ENCODE results near the gene IFIT3. TPM values are rescaled to one million over a fixed set of nuclear protein-coding genes. Genes with fewer than 3 reads are reported as not detected.
A peak's percentile ranks its signal among the peaks of the same experiment; 100 is the strongest.
"Not testable (repeated sequence)": the region's sequence is repeated elsewhere in the genome, so short reads cannot be mapped to it uniquely, and the experiment has no call there.

The IFIT3 gene
- total RNA-seq, 1 experiment from 2014 or later, result 45.2 TPM

DNA sequence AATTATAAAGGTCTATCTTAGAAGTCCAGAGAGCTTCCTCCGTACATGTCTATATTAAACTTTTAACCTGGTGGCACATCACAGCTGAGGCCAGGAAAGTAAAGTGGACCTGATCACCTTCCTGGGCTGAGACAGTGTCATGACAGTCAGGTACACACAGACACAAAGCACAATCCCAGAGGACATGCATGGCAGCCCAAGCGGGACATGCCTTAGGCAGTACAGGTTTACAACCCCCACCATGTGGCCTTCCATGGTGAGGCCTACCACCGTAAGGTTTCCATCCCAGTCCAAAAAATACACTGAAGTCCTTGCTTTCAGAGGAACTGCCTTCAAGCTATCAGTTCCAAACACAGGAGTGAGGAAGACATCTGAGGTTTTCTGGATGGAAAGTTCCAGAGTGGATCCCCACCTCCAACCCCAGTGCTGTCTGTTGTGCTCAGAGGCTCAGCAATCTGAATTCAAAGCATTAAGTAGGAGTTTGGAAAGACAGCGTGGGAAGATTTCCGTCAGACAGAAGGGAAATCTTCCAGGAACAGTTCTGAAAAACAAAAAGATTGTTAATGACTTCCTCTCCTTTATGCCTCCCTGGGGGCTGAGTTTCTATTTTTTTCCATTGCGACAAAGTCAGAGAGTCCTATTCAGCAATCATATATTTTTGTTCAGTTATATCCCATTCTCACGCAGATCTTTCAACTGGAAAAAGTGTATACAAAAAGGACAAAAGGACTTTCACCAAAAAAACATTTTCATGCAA, 20.1 kb downstream of the IFIT3 start:
- BruUV-seq (replicated peaks), result no TSS peak
- TF ChIP-seq, protein P1, sequence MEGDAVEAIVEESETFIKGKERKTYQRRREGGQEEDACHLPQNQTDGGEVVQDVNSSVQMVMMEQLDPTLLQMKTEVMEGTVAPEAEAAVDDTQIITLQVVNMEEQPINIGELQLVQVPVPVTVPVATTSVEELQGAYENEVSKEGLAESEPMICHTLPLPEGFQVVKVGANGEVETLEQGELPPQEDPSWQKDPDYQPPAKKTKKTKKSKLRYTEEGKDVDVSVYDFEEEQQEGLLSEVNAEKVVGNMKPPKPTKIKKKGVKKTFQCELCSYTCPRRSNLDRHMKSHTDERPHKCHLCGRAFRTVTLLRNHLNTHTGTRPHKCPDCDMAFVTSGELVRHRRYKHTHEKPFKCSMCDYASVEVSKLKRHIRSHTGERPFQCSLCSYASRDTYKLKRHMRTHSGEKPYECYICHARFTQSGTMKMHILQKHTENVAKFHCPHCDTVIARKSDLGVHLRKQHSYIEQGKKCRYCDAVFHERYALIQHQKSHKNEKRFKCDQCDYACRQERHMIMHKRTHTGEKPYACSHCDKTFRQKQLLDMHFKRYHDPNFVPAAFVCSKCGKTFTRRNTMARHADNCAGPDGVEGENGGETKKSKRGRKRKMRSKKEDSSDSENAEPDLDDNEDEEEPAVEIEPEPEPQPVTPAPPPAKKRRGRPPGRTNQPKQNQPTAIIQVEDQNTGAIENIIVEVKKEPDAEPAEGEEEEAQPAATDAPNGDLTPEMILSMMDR (IDR thresholded peaks at IDR 0.05; ENCODE audit: unreplicated experiment), result no peak
- H3K27ac Mint-ChIP-seq (ENCODE audit: unreplicated experiment), result no peak overlapping the region
- peaks cover 64% of the 10 kb centered on the region for H3K4me1 Mint-ChIP-seq (ENCODE audit: low read depth, unreplicated experiment)
- intact Hi-C loops (cut with micrococcal nuclease; ENCODE audit: unreplicated experiment), result no loop called here
- peaks cover 20% of the 10 kb centered on the region for H3K36me3 Mint-ChIP-seq (ENCODE audit: insufficient read depth, unreplicated experiment)
- no peaks in the 10 kb centered on the region for H3K27me3 Mint-ChIP-seq (ENCODE audit: unreplicated experiment)
- no peak overlapping the region for H3K4me3 Mint-ChIP-seq (ENCODE audit: low read depth, unreplicated experiment)
- DNase-seq, result no peak
- CTCF ChIA-PET, result no interaction called here
- H3K9me3 Mint-ChIP-seq (ENCODE audit: low read depth, unreplicated experiment), result no peaks in the 10 kb centered on the region

DNA sequence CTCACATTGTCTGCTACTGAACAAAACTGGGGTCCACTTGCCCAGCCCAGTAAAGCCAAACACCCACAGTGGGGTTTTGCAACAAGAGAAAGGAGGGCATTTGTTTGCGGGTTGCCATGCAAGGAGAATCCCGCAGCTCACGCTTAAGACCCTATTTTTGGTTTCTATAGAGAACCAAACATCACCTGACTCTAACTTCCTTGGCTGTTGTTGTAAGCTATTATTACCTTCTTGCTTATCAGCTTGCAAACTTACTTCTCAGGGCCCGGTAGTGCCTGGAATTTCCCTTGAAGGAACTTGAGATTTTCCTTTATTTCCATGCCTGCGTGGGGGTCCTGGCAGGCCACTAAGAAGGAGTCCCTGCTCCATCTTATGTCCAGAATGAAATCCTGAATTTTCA, 20.7 kb downstream of the IFIT3 start:
- no peak for DNase-seq
- CTCF ChIA-PET, result no interaction called here
- H3K36me3 Mint-ChIP-seq (ENCODE audit: insufficient read depth, unreplicated experiment), result peaks cover 20% of the 10 kb centered on the region
- H3K4me1 Mint-ChIP-seq (ENCODE audit: low read depth, unreplicated experiment), result peaks cover 61% of the 10 kb centered on the region
- no peaks in the 10 kb centered on the region for H3K27me3 Mint-ChIP-seq (ENCODE audit: unreplicated experiment)
- BruUV-seq (replicated peaks), result no TSS peak
- H3K27ac Mint-ChIP-seq (ENCODE audit: unreplicated experiment), result no peak overlapping the region
- TF ChIP-seq, protein P1 (IDR thresholded peaks at IDR 0.05; ENCODE audit: unreplicated experiment), result no peak
- H3K9me3 Mint-ChIP-seq (ENCODE audit: low read depth, unreplicated experiment), result no peaks in the 10 kb centered on the region
- intact Hi-C loops (cut with micrococcal nuclease; ENCODE audit: unreplicated experiment), result no loop called here
- no peak overlapping the region for H3K4me3 Mint-ChIP-seq (ENCODE audit: low read depth, unreplicated experiment)

GRCh38 chr10:89348975-89349374, 21.2 kb downstream of the IFIT3 start:
- Mint-ChIP-seq H3K27ac (ENCODE audit: unreplicated experiment) (no peak overlapping the region), H3K4me1 (ENCODE audit: low read depth, unreplicated experiment) (peaks cover 64% of the 10 kb centered on the region), H3K36me3 (ENCODE audit: insufficient read depth, unreplicated experiment) (peaks cover 20% of the 10 kb centered on the region), H3K27me3 (ENCODE audit: unreplicated experiment) (no peaks in the 10 kb centered on the region), H3K4me3 (ENCODE audit: low read depth, unreplicated experiment) (no peak overlapping the region), H3K9me3 (ENCODE audit: low read depth, unreplicated experiment) (peaks cover under 1% of the 10 kb centered on the region)
- intact Hi-C loops (cut with micrococcal nuclease; ENCODE audit: unreplicated experiment), result no loop called here
- TF ChIP-seq, protein P1 (IDR thresholded peaks at IDR 0.05; ENCODE audit: unreplicated experiment), result no peak
- BruUV-seq (replicated peaks), result no TSS peak
- DNase-seq, result no peak
- CTCF ChIA-PET, result no interaction called here

DNA sequence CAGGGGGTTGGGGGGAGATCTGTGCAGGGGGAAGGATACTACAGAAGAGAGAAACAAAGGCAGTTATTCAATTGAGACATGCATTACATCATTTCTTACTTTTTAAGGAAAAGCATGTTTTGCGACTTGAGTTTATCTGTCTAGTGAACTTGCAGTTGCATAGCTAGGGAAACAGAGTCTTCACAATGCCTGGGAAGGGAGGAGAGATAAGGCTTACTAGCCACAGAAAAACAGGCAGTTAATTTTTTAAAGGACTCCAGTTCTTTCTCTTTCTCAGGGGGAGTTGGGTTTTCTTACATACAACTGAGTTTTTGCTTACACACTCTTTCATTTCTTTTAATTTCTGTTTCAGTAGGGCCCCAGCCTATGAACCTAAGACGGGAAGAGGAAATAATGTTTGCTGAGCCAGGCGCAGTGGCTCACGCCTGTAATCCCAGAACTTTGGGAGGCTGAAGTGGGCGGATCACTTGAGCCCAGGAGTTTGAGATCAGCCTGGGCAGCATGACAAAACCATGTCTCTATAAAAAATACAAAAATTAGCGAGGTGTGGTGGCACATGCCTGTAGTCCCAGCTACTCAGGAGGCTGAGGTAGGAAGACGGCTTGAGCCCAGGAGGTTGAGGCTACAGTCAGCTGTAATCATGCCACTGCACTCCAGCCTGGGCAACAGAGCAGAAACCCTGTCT, 23.0 kb downstream of the IFIT3 start:
- DNase-seq; BruUV-seq (replicated peaks); H3K27me3 Mint-ChIP-seq (ENCODE audit: unreplicated experiment); H3K4me3 Mint-ChIP-seq (ENCODE audit: low read depth, unreplicated experiment); CTCF ChIA-PET; H3K9me3 Mint-ChIP-seq (ENCODE audit: low read depth, unreplicated experiment): not testable (repeated sequence)
- H3K4me1 Mint-ChIP-seq (ENCODE audit: low read depth, unreplicated experiment), result peaks cover 62% of the 10 kb centered on the region
- peaks cover 20% of the 10 kb centered on the region for H3K36me3 Mint-ChIP-seq (ENCODE audit: insufficient read depth, unreplicated experiment)
- intact Hi-C loops (cut with micrococcal nuclease; ENCODE audit: unreplicated experiment), result loop anchor here (2.0 kb wide), 1 partner anchor 72 kb away; no protein-coding TSS in a partner anchor
- peak overlapping the region; percentile 99 for H3K27ac Mint-ChIP-seq (ENCODE audit: unreplicated experiment)
